ENCODE measurements around the gene OR2C3.

- TF ChIP-seq TAF1 (IDR thresholded peaks at IDR 0.05; ENCODE audit: low read depth, low read length) (no peak), POLR2A (IDR thresholded peaks at IDR 0.05; ENCODE audit: low read depth, low read length) (no peak), POLR2AphosphoS5 (IDR thresholded peaks at IDR 0.05; ENCODE audit: low read depth, low read length) (no peak), POU2F2 (IDR thresholded peaks at IDR 0.05; ENCODE audit: low read depth, low read length) (no peak), PAX5 (IDR thresholded peaks at IDR 0.05; ENCODE audit: insufficient read depth, low read length, severe bottlenecking) (no peak)
Measured at GRCh38 chr1:247552231-247552630, 16.0 kb upstream of the OR2C3 start.

Data from GM12891 (cell line).